ENCODE data around the gene PPARA.
A peak's percentile ranks its signal among the peaks of the same experiment; 100 is the strongest.

Gene PPARA

GRCh38 chr22:46145896-46146295 lies 4.4 kb upstream of the PPARA start:
- no peak for DNase-seq

DNA sequence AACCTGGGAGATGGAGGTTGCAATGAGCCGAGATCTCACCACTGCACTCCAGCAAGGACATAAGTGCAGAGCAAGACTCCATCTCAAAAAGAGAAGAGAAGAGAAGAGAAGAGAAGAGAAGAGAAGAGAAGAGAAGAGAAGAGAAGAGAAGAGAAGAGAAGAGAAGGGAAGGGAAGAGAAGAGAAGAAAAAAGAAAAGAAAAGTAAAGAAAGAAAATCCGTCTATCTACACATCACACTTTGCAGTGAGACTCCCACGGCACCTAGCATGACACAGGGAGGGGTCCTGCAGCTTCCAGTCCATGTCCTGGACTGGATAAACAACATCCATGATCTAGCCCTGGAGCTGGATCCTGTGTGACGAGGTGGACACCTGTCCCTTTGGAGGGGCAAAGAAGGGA lies 4.0 kb upstream of the PPARA start:
- no peak for DNase-seq

- no peak for DNase-seq
Measured at GRCh38 chr22:46147061-46147460, 3.3 kb upstream of the PPARA start.

- no peak for DNase-seq
Measured at GRCh38 chr22:46147471-46148267, 2.7 kb upstream of the PPARA start.

GRCh38 chr22:46148336-46148735 lies 2.0 kb upstream of the PPARA start:
- peak in 1 of 2 donors; percentile 8 for DNase-seq

DNA sequence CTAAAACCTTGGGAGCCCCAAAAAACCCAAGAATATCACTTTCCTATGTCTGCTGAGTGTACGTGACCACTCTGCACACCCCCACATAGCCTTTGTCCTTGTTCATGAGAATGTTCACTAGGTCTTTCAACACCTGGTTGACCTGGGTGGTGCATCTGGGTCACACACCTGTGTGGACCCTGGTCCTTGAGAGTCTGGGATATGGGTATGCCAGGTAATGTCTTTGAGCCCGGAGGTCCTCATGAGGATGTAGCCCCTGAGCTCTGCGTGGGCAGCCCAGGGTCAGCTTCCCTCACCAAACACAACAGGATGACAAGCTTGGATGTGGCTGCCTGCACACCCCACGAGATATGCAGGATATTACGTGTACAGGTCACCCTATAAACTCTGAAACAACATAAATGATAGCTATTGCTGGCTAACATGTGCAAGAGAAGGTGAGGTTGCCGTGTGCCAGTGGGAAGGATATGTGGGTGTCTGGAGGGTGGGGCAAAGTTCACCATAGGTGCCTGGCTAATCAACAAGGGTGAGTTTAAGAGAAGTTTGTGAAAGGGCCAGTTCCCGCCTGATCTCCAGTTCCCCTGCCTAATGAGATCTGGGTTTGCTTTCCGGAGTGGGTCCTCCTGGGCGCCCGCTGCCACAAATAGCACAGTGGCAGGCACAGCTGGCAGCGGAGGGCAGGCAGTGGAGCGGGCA lies 1.4 kb upstream of the PPARA start:
- peak in 1 of 2 donors; percentile 11 for DNase-seq

DNA sequence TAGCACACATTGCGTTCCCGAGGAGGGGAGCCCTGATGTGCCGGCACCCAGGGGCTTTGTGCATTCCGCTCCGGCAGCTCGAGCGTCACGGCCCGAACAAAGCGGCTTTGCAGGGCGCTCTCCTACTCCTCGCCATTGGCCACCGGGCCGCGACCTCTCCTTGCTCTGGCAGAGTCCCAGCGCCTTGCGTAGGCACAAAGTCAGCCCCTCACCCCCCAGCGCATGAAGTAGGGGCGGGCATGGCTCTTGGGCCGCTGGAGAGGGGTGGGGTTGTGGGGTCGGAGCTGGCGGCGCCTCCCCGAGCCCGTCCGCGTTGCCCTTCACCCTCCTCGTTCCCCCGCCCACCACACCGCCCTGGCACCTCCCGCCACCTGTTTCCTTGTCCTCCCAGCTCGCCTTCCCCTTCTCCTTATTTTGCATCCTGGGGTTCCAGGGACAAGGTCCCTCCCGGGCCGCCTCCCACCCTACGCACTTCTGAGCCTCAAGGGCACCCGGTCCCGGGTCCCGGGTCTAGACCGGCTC lies 753 bp upstream of the PPARA start:
- DNase-seq, result peak in 1 of 2 donors; percentile 5

GRCh38 chr22:46150655-46151477 lies 540 bp downstream of the PPARA start:
- peak; percentile 6 to 21 for DNase-seq

GRCh38 chr22:46153930-46154329 lies 3.6 kb downstream of the PPARA start:
- no peak for DNase-seq

GRCh38 chr22:46156031-46156430 lies 5.7 kb downstream of the PPARA start:
- DNase-seq, result no peak

DNA sequence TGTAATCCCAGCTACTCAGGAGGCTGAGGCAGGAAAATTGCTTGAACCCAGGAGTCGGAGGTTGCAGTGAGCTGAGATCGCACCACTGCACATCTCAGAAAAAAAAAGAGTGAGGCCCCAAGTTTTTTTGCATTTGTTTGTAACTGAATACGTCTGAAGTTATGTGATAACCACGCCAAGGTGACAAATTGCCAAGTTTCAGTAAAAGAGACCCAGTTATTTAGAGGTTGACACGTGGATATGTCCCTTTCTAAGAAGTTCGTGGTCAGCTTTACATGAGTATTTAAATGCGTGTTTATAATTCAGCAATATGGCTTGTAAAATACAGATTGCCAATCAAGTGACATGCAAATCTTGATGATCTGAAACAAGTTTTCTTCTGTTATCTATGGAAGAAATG lies 8.0 kb downstream of the PPARA start:
- DNase-seq, result no peak

GRCh38 chr22:46159212-46159611 lies 8.9 kb downstream of the PPARA start:
- no peak for DNase-seq

GRCh38 chr22:46159777-46160176 lies 9.5 kb downstream of the PPARA start:
- DNase-seq, result no peak

GRCh38 chr22:46162285-46162684 lies 12.0 kb downstream of the PPARA start:
- no peak for DNase-seq

- DNase-seq, result no peak
Measured at GRCh38 chr22:46162771-46163556, 12.6 kb downstream of the PPARA start.

GRCh38 chr22:46163557-46163888 lies 13.2 kb downstream of the PPARA start:
- no peak for DNase-seq

DNA sequence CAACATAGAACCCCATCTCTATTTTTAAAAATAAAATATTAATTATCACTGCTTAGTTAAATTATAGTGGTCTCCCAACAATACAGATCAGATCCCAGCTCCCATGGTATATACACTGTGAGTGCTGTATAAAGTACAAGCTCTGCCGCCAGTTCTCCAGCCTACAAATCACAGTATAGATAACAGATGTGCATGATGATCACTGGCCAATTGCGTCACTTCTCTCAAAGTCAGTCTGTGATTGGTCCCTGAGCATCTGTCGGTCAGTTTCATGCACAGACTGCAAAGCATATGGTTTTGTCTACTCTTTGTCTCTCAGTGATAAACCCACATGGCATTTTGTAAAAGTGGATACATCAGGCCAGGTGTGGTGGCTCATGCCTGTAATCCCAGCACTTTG lies 15.7 kb downstream of the PPARA start:
- no peak for DNase-seq

GRCh38 chr22:46169628-46170027 lies 19.3 kb downstream of the PPARA start:
- no peak for DNase-seq

GRCh38 chr22:46171940-46172339 lies 21.6 kb downstream of the PPARA start:
- DNase-seq, result no peak

GRCh38 chr22:46172522-46173110 lies 22.3 kb downstream of the PPARA start:
- DNase-seq, result no peak

GRCh38 chr22:46173152-46173551 lies 22.8 kb downstream of the PPARA start:
- no peak for DNase-seq

- no peak for DNase-seq
Measured at GRCh38 chr22:46175631-46176030, 25.3 kb downstream of the PPARA start.

Data from inflammatory macrophage (primary cell).